GM23338 (cell line): Measurements from ENCODE around the gene PARP9.

Experiments used
- CREB1 ChIP-seq: fragments of 250-450 bp; sonication (Bioruptor Pico); IDR thresholded peaks from 2 replicates; pipeline ENCODE4 v1.5.0; 2020; ENCODE audit warnings: low read depth, mild to moderate bottlenecking, moderate library complexity
- CTCF ChIP-seq, 2 experiments: fragments of 200-600 bp in 1 of 2; sonication (generic) in 1 of 2; conservative IDR thresholded peaks; 2 replicates each; pipeline versions ENCODE4 v1.5.1 to v1.6.1; 2016 to 2017; ENCODE audit warnings: antibody characterized with exemption in 2 of 2, low read depth in 2 of 2, mild to moderate bottlenecking in 2 of 2, moderate library complexity in 1 of 2
- ETS1 ChIP-seq: IDR thresholded peaks from 2 replicates; pipeline ENCODE4 v1.6.1; 2016; ENCODE audit warnings: antibody characterized with exemption
- EZH2 ChIP-seq: fragments of 200-600 bp; sonication (generic); IDR thresholded peaks from one replicate; pipeline ENCODE4 v1.8.0; 2017; ENCODE audit warnings: antibody characterized with exemption, mild to moderate bottlenecking, low read depth; ENCODE audit not compliant: unreplicated experiment
- EZH2phosphoT487 ChIP-seq: fragments of 200-600 bp; sonication (generic); IDR thresholded peaks from one replicate; pipeline ENCODE4 v1.8.1; 2018; ENCODE audit warnings: antibody characterized with exemption; ENCODE audit not compliant: unreplicated experiment
- JUNB ChIP-seq: IDR thresholded peaks from one replicate; pipeline ENCODE4 v1.6.1; 2016; ENCODE audit warnings: antibody characterized with exemption; ENCODE audit not compliant: unreplicated experiment
- NANOG ChIP-seq: IDR thresholded peaks from 2 replicates; pipeline ENCODE4 v1.6.1; 2016; ENCODE audit warnings: antibody characterized with exemption, borderline replicate concordance
- POLR2AphosphoS5 ChIP-seq: IDR thresholded peaks from 2 replicates; pipeline ENCODE4 v1.6.1; 2016; ENCODE audit warnings: antibody characterized with exemption, low read depth
- REST ChIP-seq: IDR thresholded peaks from one replicate; pipeline ENCODE4 v1.6.1; 2018; ENCODE audit warnings: antibody characterized with exemption; ENCODE audit not compliant: unreplicated experiment
- STAT1 ChIP-seq: IDR thresholded peaks from one replicate; pipeline ENCODE4 v1.6.1; 2016; ENCODE audit warnings: antibody characterized with exemption; ENCODE audit not compliant: unreplicated experiment

DNA sequence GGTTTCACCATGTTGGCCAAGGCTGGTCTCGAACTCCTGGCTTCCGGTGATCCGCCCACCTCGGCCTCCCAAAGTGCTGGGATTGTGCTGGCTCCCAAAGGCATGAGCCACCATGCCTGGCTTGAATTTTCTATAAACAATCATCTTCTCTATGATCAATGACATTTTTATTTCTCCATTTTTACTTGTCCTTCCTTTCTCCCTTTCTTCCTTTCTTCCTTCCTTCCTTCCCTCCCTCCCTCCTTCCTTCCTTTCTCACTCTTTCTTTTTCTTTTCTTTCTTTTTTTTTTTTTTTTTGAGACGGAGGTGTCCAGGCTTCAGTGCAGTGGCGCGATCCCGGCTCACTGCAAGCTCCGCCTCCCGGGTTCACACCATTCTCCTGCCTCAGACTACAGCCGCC lies 40.8 kb downstream of the PARP9 start:
- TF ChIP-seq REST (no peak), EZH2 (no peak), CTCF (conservative IDR thresholded peaks at IDR 0.05; ENCODE audit: low read depth in 2 of 2) (no peak), EZH2phosphoT487 (no peak), CREB1 (CRISPR knock-in tag) (no peak), JUNB (no peak), POLR2AphosphoS5 (no peak), ETS1 (no peak), STAT1 (no peak), NANOG (no peak)
